Activated T-helper 1 cell treated with Interleukin-2 at 50 U/mL for 16 hours (primary cell): ENCODE data around the gene RAPSN.

Source experiments
- DNase-seq: peaks from one replicate; pipeline ENCODE4 v3.0.0-alpha.2; 2020; ENCODE audit warnings: low read depth

Gene RAPSN

DNA sequence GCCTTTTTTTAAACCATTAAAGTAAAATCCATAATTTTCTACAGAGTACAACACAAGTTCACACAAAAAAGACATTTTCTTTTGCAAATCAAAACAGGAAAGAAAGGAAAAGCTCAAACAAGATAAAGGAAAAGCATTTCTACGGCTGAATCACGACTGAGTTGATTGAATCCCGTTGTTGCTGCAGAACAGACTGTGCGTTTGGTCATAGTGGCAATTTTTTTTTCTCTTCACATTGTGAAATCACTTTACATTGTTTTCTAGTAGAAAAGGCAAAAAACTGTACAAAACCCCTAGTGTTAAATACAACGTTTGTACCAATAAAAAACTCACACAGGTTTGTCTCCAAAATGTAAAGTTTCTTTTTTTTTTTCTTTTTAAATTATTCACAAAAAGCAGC lies 17.3 kb upstream of the RAPSN start:
- no peak for DNase-seq

DNA sequence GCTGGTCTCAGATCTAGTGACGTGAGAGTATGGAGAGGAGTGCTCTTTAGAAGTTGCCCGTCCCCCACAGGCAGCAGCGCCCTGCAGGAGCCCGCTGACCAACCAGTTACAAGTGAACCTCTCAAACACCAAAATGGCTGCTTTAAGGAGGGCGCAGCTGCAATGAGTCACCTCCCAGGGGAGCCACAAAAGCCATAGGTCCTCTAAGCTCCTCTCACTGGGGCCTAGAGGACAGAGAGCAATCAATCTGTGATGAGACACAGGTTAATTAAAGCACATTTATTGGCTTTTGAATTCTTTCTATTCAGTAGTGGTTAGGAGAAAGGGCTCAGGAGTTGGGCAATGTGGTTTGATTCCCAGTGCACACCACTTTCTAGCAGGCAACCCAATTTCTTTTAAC lies 15.5 kb upstream of the RAPSN start:
- DNase-seq: no peak

DNA sequence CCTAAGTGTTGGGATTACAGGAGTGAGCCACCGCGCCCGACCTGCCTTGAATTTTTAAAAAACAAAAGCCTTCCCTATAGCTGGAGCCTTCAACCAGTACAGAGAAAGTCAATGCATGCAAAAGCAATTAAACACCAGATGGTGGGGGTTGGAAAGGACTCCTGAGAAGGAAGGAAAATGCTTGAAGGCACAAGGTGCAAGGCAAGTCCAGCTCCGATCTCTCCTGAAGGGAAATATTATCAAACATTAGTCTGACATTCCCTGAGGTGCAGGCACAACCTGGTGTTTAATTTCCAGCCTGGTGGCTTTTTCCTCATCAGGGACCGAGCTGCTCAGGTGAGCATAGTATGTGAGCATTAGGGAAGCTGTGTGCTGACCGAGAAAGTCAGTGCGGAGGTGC lies 12.9 kb upstream of the RAPSN start:
- no peak for DNase-seq

DNA sequence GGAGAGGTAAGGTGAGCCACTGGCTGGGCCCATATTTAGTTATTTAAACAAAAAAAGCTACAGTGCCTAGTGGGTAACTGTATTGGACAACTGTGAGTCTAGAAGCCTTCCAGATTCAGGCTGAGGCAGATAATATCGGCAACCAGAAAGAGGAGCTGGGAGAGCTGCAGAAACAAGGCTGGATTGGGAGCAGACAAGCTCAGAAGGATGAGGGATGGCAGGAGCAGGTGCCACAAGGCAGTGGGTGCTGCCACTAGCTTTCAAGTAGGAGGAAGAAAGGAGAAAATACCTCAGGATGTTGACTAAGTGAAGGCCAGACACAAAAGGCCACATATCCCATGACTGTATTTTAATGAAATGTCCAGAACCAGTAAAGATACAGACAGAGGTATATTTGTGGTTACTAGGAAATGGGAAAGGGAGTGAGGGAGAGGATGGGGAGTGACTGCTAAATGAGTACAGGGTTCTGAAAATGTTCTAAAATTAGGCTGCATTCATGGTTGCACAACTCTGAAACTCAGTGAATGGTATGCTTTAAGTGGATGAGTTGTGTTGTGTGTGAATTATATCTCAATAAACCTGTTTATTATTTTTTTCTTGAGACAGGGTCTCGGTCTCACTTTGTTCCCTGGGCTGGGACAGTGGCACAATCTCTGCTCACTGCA lies 11.8 kb upstream of the RAPSN start:
- DNase-seq: no peak

DNA sequence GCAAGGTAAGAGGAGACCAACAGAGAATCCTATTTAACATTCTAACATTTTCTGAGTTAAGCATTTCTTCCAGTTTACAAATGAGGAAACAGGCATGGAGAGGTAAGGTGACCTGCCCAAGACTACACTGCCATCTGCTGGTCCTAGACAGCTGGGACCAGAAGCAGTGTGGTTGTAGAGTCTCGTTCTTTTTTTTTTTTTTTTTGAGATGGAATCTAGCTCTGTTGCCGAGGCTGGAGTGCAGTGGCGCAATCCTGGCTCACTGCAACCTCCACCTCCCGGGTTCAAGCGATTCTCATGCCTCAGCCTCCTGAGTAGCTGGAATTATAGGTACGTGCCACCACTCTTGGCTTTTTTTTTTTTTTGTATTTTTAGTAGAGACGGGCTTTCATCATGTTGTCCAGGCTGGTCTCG lies 5.3 kb upstream of the RAPSN start:
- DNase-seq: peak; percentile 23

DNA sequence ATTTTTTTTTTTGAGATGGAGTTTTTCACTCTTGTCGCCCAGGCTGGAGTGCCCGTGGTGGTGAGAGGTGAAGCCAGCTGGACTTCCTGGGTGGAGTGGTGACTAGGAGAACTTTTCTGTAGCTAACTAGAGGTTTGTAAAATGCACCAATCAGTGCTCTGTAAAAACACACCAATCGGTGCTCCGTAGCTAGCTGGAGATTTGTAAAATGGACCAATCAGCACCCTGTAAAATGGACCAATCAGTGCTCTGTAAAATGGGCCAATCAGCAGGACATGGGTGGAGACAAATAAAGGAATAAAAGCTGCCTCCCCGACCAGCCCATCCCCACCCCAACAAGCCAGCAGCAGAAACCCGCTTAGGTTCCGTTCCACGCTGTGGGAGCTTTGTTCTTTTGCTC lies 4.4 kb upstream of the RAPSN start:
- DNase-seq: no peak

DNA sequence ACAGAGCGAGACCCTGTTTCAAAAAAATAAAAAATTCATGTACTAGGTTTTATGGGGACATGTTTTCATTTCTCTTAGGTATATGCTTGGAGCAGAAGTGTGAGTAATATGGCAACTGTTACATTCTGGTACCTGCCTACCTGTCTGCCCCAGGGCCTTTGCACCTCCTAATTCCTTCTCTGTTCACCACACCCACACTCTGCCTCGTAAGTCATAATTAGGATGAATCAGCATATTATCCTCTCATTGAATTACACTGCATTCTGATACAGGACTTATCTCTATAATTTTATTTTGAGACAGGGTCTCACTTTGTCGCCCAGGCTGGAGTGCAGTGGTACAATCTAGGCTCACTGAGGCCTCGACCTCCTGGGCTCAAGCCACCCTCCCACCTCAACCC lies 3.1 kb upstream of the RAPSN start:
- no peak for DNase-seq

DNA sequence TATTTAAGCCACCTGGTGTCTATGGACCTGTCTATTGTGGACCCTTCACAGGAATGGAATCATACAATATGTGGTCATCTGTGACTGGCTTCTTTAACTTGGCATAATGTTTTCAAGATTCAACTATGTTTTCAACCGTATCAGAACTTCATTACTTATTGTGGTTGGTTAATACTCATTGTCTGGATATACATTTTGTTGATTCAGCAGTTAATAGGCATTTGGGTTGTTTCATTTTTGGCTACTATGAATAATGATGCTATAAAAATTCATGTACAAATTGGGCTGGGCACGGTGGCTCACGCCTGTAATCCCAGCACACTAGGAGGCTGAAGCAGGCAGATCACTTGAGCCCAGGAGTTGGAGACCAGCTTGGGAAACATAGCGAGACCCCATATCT lies 2.5 kb upstream of the RAPSN start:
- DNase-seq: no peak

DNA sequence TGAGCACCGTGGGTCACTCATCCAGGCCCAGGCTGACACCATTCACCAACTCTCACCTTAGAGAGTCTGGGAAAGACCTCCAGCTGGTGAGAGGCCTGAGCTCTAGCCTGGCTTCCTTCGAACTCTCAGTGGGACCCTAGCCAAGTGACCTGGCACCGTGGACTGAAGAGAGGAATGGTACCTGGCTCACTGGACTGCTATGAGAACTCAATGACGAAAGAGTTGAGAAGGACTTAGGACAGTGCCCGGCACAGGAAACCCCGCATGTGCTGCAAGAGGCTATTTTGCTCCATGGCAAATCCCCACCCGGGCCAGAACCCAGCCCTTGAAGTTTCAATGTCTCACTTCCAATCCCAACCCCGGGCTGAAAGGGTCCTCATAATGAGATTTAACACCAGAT lies 605 bp upstream of the RAPSN start:
- DNase-seq: no peak

DNA sequence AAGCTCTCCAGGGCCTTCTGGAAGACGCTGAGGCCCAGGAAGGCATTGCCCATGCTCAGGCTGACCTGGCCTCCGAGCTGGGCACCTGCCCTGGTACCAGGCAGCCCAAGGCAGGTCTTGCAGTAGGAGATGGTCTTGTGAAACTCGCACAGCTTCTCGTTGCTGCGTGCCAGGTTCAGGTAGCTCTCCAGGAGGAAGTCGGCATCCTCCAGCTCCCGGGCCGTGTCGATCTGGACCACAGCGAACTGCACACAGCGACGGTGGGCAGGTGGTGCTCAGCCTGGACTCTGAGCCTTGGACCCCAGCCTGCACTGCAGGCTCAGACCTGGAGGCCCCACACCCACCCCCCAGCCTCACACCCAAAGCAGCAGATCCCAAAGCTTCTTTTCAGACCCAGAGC lies 1.0 kb downstream of the RAPSN start:
- DNase-seq: no peak

DNA sequence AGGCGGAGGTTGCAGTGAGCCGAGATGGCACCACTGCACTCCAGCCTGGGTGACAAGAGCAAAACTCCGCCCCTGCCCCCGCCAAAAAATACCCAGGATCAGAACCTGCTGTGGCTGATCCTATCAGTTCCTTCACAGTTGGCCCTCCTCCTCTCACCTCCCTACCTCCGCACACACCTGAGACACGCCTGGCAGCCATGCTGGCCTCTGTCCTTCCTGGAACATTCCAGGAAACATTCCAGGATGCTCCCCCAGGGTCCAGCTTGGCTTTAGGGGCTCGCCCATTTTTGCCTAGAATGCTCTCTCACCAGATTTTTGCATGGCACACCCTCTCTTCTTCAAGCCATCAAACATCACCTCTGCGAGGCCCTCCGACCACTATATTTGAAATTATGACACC lies 2.1 kb downstream of the RAPSN start:
- no peak for DNase-seq

DNA sequence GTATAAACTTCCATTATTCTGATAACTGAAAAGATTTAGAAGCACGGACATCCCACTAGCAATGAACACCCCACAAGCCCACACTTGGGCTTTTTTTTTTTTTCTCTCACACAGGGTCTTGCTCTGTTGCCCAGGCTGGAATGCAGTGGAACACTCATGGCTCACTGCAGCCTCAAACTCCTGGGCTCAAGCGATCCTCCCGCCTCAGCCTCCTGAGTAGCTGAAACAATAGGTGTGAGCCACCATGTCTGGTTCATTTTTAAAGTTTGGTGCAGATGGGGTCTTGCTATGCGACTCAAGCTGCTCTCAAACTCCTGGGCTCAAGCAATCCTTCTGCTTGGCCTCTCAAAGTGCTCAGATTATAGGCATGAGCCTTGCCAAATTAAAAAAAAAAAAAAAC lies 3.1 kb downstream of the RAPSN start:
- DNase-seq: no peak

DNA sequence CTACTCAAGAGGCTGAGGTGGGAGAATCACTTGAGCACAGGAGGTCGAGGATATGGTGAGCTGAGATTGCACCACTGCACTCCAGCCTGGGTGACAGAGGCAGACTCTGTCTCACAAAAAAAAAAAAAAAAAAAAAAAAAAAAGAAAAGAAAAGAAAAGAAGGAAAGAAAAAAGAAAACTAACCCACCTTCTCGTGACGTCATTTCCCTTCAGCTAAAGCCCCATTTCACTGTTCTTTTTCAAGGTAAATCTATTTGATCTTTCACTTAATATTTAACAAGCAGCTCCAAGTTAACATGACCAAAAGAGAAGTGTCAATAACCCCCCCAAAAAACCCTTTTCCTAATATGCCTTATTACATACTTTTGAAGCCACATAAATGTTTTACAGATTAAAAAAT lies 5.1 kb downstream of the RAPSN start:
- no peak for DNase-seq

DNA sequence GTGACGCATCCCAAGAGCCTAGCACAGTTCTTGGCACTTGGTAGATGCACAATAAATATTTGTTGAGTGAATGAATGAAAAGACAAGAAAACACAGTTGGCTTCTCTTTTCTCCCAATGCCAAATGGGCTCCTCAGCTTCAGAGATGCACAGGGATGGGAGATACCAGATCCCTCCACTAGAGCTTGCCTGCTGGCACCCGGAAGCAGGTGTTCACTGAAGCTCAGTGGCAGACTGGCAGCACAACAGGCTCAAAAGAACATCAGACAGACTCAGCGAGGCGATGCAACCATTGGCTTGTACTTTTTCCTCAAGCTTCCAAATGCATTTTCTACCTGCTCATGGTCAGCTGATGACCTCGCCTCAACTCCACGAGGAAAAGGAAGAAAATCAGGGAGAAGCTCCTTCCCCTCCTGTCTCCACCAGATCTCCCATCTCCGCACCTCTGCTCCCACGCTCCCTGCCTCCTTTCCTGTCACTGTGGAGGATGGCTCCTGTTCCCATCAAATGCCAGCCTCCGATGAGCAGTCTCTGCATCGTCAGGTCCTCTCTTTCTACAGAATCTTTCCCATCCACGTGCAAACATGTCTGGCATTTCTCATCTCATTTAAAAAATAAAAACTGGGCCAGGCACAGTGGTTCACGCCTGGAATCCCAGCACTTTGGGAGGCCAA lies 5.8 kb downstream of the RAPSN start:
- DNase-seq: no peak

DNA sequence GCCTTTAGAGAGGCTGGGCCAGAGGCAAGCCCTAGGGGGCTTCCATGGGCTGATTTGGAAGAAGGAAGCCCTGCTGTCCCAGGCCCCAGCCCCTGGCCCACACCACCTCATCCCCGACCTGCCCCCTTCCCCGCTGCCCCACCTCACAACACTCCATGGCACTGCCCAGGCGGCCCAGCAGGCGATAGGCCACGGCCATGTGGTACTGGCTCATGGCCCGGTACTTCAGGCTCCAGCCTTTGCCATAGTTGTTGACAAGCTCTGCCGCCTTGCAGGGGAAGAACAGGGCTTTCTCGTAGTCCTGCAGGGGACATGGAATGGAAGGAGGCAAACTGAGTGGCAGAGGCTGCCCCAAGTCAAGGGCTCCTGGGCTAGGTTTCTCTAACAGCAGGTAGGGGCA lies 6.4 kb downstream of the RAPSN start:
- DNase-seq: no peak

DNA sequence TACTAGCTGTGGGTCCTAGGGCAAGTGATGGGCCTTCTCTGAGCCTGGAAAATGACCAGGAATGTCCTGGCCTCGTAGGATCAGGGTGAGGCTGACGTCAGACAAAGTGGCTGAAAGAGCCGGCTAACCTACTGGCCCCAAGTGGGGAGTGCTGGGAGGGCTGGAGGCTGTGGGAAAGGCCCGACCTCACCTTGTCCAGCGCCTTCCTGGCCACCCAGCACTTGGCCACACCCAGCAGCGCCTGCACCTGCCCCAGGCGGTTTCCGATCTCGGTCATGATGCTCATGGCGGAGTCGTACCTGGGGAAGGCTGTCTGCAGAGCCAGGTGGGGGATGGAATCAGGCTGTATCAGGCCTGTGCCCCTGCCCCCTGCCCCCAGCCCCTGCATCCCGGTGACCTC lies 7.5 kb downstream of the RAPSN start:
- no peak for DNase-seq

DNA sequence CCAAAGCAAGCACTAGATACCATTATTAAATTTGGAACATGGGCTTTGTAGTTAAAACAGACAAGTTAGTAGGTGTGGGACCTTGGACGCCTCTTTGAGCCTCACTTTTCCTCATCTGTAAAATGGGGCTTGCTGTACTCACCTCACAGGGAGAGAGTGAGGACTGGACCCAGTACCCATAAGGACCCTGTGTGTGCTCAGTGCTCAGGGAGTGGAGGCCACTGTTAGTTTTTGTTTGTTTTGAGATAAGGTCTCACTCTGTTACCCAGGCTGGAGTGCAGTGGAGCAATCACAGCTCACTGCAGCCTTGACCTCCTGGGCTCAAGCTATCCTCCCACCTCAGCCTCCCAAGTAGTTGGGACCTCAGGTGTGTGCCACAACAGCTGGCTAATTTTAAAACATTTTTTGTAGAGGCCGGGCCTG lies 8.9 kb downstream of the RAPSN start:
- DNase-seq: no peak

DNA sequence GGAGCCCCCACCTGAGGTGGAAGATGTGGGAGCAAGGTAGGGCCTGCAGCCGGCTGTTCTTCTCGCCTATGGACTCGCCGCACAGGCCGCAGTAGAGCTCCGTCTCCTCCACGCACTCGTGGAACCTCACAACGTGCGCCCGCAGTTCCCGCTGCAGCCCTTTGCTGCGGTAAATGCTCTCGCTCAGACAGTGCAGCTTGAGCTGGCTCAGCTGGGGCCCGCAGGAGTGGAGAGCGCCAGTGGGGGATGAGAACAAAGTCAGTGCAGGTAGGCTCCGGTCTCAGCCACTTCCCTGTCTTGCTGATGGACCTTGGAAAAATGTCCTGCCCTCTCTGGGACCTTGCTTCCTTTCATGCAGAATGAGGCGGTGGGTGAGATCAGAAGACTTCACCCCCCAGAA lies 10.2 kb downstream of the RAPSN start:
- DNase-seq: no peak

DNA sequence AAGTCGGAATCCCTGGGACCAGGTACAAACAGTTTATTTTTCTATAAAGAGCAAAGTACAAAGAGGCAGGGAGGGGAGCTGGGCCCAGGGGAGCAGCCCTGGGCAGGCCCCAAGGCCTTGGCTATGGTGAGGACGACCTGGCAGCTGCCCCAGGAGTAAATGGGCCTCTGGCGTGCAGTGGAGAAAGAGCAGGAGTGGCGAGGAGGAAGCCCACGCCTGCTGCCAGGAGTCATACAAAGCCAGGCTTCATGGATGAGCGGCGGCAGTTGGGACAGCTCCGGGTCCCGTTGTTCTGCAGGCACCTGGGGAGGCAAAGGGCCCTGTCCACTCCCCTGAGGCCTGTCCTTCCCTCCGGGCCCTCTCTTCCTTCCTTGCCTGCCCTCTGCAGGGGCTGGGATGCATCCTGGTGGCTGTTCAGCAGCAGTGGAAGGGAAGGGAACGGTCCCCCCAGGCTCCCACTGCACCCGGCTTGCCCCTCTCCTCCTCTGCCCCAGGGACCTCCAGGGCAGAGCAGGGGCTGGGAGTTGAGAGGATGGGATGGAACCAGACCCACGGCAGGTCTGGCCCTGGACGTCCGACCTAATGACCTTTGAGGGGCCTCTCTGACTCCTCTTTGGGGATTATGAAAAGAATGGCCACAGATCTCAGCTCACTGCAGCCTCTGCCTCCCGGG lies 11.1 kb downstream of the RAPSN start:
- DNase-seq: no peak

DNA sequence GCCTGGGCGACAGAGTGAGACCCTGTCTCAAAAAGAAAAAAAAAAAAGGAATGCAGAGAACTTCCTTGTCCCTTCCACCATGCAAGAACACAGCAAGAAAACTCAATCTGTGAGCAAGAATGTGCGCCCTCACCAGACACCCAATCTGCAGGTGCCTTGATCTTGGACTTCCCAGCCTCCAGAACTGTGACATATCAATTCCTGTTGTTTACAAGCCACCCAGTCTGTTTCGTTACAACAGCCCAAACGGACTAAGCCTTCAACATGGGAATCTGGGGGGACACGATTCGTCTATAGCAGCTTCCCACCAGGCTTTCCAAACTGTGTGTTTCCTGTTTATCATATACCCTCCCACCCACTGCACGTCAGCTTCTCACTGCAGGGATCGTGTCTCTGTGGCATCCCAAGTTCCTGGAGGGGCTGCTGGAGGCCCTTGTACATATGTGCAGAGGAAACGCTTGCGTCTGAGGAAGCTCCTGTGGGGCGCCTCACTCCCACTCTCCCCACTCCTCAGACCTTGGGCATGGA lies 11.7 kb downstream of the RAPSN start:
- no peak for DNase-seq

DNA sequence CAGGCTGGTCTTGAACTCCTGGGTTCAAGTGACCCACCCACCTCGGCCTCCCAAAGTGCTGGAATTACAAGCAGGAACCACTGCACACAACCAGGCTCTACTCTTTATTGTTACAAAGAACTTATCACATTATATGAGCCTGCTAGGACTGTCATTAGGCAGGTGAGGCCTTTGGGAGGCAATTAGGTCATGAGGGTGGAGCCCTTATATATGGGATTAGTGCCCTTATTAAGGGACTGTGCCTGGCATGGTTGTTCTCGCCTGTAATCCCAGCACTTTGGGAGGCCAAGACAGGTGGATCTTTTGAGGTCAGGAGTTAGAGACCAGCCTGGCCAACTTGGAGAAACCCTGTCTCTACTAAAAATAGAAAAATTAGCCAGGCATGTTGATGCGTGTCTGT lies 12.2 kb downstream of the RAPSN start:
- no peak for DNase-seq

DNA sequence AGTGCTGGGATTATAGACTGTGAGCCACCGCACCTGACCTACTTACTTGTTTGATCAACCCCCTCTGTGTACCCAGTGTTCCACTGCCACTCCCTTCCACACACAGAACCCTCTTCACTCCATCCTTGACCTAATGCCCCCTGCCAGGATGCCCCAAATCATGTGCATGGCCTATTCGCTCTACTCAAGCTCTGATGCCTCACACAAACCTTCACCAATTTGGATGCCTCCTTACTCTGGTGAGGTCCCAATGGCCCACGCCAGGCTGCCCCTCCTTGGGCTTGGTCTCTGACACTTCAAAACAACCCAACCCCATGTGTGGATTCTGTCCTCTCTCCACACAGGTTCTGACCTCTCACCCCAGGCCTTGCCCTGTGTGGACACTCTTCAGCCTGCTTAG lies 13.2 kb downstream of the RAPSN start:
- DNase-seq: no peak

DNA sequence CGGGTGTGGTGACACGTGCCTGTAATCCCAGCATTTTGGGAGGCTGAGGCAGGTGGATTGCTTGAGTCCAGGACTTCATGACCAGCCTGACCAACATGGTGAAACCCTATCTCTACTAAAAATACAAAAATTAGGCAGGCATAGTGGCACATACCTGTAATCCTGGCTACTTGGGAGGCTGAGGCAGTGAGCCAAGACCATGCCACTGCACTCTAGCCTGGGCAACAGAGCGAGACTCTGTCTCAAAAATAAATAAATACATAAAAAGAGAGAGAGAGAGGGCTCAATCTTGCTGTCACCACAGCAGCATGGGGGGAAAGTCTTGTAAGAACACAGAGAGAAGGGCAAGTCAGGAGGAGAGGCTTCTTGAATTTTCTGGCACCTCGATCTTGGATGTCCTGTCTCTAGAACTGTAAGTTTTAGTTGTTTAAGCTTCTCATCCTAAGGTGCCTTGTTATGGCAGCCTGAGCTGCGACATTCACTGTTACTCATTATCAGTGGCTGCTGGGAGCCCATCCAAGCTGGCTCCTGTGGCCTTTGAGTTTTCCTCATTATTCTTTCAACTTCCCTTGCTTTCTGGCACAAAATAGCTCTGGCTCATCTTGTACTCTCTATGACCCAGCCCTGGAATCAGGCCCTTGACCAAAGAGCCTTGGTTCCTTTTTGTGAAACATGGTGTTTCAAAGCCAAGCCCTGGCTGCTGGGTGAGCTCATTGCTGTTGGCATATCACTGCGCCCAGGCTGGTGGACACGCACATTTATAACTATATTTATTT lies 14.7 kb downstream of the RAPSN start:
- DNase-seq: no peak
